Measurements from ENCODE around the gene SS18L1. TPM values are rescaled to one million over a fixed set of nuclear protein-coding genes. Genes with fewer than 3 reads are reported as not detected.

SS18L1 gene
- total RNA-seq, 1 experiment from 2014 or later: 29.0 TPM

DNA sequence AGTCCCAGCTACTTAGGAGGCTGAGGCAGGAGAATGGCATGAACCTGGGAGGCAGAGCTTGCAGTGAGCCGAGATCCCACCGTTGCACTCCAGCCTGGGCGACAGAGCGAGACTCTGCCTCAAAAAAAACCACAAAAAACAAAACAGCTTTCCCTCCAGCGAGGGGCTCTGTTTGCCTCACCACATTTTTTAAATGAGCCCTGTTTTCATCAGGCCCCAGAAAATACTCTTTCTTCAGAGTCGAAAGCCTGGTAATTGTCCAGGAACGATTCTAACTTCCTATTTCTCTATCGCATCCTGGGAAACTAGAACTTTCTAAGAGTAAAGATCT, 51.5 kb downstream of the SS18L1 start:
- no peaks in the 10 kb centered on the region for H3K4me1 ChIP-seq (replicated peaks; ENCODE audit: insufficient read depth)
- no peak overlapping the region for H3K4me3 ChIP-seq
- ChIA-PET POLR2A (ENCODE audit: unreplicated experiment) (no interaction called here), CTCF (no interaction called here)
- H3K4me2 ChIP-seq: no peak overlapping the region
- no peak overlapping the region for H3K27ac ChIP-seq
- BruUV-seq (replicated peaks): no TSS peak
- no peak for DNase-seq
- H2AFZ ChIP-seq: no peak overlapping the region
- intact Hi-C loops (cut with micrococcal nuclease; ENCODE audit: unreplicated experiment): no loop called here
- H3K9me3 ChIP-seq (ENCODE audit: insufficient read depth, low read depth): no peaks in the 10 kb centered on the region
- H3K79me2 ChIP-seq (ENCODE audit: low read depth): no peaks in the 10 kb centered on the region
- TF ChIP-seq EZH2 (IDR thresholded peaks at IDR 0.05; ENCODE audit: low read depth): no peak
- TF ChIP-seq, protein P1, sequence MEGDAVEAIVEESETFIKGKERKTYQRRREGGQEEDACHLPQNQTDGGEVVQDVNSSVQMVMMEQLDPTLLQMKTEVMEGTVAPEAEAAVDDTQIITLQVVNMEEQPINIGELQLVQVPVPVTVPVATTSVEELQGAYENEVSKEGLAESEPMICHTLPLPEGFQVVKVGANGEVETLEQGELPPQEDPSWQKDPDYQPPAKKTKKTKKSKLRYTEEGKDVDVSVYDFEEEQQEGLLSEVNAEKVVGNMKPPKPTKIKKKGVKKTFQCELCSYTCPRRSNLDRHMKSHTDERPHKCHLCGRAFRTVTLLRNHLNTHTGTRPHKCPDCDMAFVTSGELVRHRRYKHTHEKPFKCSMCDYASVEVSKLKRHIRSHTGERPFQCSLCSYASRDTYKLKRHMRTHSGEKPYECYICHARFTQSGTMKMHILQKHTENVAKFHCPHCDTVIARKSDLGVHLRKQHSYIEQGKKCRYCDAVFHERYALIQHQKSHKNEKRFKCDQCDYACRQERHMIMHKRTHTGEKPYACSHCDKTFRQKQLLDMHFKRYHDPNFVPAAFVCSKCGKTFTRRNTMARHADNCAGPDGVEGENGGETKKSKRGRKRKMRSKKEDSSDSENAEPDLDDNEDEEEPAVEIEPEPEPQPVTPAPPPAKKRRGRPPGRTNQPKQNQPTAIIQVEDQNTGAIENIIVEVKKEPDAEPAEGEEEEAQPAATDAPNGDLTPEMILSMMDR (conservative IDR thresholded peaks at IDR 0.05): no peak
- H3K9me2 ChIP-seq (ENCODE audit: insufficient read depth): no peaks in the 10 kb centered on the region
- peaks cover 14% of the 10 kb centered on the region for H4K20me1 ChIP-seq (ENCODE audit: insufficient read depth)
- H3K27me3 ChIP-seq (ENCODE audit: insufficient read depth, low read depth): no peaks in the 10 kb centered on the region
- H3F3A ChIP-seq (ENCODE audit: insufficient read depth, low read depth): 0 out of 2 replicates have a peak, but pooled peaks cover 8% of the 10 kb centered on the region
- H3K36me3 ChIP-seq (ENCODE audit: low read depth): peaks cover 16% of the 10 kb centered on the region; the same call in 1 of the 2 replicates

DNA sequence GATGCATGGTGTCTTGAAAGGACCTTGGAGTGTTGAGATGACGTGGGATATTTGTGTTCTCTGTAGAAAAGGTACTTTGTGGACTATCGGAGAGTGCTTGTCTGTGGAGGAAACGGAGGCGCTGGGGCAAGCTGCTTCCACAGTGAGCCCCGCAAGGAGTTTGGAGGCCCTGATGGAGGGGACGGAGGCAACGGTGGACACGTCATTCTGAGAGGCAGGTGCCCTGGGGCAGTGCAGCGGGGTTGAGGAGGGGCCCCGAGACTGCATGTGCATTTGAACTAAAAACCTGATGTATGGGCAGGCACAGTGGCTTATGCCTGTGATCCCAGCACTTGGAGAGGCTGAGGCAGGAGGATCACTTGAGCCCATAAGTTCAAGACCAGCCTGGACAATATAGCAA, 52.2 kb downstream of the SS18L1 start:
- ChIA-PET CTCF (interaction anchor here (0.6 kb wide), 1 partner anchor 276 kb away, joined by 4 read pairs; no protein-coding TSS in a partner anchor), POLR2A (ENCODE audit: unreplicated experiment) (no interaction called here)
- Histone ChIP-seq H2AFZ (no peak overlapping the region), H4K20me1 (ENCODE audit: insufficient read depth) (peaks cover 8% of the 10 kb centered on the region), H3K27me3 (ENCODE audit: insufficient read depth, low read depth) (no peaks in the 10 kb centered on the region), H3K9me2 (ENCODE audit: insufficient read depth) (no peaks in the 10 kb centered on the region), H3K79me2 (ENCODE audit: low read depth) (no peaks in the 10 kb centered on the region), H3K4me2 (no peak overlapping the region), H3K4me1 (replicated peaks; ENCODE audit: insufficient read depth) (no peaks in the 10 kb centered on the region), H3K36me3 (ENCODE audit: low read depth) (peaks cover 13% of the 10 kb centered on the region; the same call in 1 of the 2 replicates), H3F3A (ENCODE audit: insufficient read depth, low read depth) (0 out of 2 replicates have a peak, but pooled peaks cover 5% of the 10 kb centered on the region), H3K9me3 (ENCODE audit: insufficient read depth, low read depth) (no peaks in the 10 kb centered on the region), H3K4me3 (no peak overlapping the region), H3K27ac (no peak overlapping the region)
- TF ChIP-seq EZH2 (IDR thresholded peaks at IDR 0.05; ENCODE audit: low read depth): no peak
- TF ChIP-seq, protein P1 (conservative IDR thresholded peaks at IDR 0.05): no peak
- intact Hi-C loops (cut with micrococcal nuclease; ENCODE audit: unreplicated experiment): no loop called here
- peak in 1 of 2 experiments; percentile 30 for DNase-seq
- BruUV-seq (replicated peaks): no TSS peak

DNA sequence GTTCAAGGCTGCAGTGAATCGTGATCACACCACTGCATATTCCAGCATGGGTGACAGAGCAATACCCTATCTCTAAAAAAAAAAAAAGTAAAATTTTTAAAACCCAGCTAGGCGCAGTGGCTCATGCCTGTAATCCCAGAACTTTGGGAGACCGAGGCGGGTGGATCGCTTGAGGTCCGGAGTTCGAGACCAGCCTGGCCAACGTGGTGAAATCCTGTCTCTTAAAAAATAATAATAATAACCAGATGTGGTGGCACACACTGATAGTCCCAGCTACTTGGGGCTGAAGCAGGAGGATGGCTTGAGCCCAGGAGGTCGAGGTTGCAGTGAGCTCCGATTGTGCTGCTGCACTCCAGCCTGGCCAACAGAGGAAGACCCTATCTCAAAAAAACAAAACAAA, 52.7 kb downstream of the SS18L1 start:
- ChIA-PET CTCF (interaction anchor here (0.6 kb wide), 1 partner anchor 276 kb away, joined by 4 read pairs; no protein-coding TSS in a partner anchor), POLR2A (ENCODE audit: unreplicated experiment) (no interaction called here)
- intact Hi-C loops (cut with micrococcal nuclease; ENCODE audit: unreplicated experiment): no loop called here
- H3F3A ChIP-seq (ENCODE audit: insufficient read depth, low read depth): 0 out of 2 replicates have a peak, but pooled peaks cover 5% of the 10 kb centered on the region
- BruUV-seq (replicated peaks): no TSS peak
- H3K9me3 ChIP-seq (ENCODE audit: insufficient read depth, low read depth): no peaks in the 10 kb centered on the region
- H3K27ac ChIP-seq: no peak overlapping the region
- H3K4me2 ChIP-seq: no peak overlapping the region
- H3K4me3 ChIP-seq: no peak overlapping the region
- H2AFZ ChIP-seq: no peak overlapping the region
- H3K4me1 ChIP-seq (replicated peaks; ENCODE audit: insufficient read depth): no peaks in the 10 kb centered on the region
- DNase-seq: no peak
- TF ChIP-seq EZH2 (IDR thresholded peaks at IDR 0.05; ENCODE audit: low read depth): no peak
- TF ChIP-seq, protein P1 (conservative IDR thresholded peaks at IDR 0.05): no peak
- peaks cover 8% of the 10 kb centered on the region for H4K20me1 ChIP-seq (ENCODE audit: insufficient read depth)
- H3K27me3 ChIP-seq (ENCODE audit: insufficient read depth, low read depth): no peaks in the 10 kb centered on the region
- no peaks in the 10 kb centered on the region for H3K79me2 ChIP-seq (ENCODE audit: low read depth)
- peaks cover 13% of the 10 kb centered on the region; the same call in 1 of the 2 replicates for H3K36me3 ChIP-seq (ENCODE audit: low read depth)
- H3K9me2 ChIP-seq (ENCODE audit: insufficient read depth): no peaks in the 10 kb centered on the region
